ENCODE data around the gene RIPOR1. TPM values are rescaled to one million over a fixed set of nuclear protein-coding genes. Genes with fewer than 3 reads are reported as not detected.
A peak's percentile ranks its signal among the peaks of the same experiment; 100 is the strongest.
"Not testable (repeated sequence)": the region's sequence is repeated elsewhere in the genome, so short reads cannot be mapped to it uniquely, and the experiment has no call there.

The RIPOR1 gene
- total RNA-seq, 1 experiment from 2014 or later, result 1.3 TPM

- not testable (repeated sequence) for H3K36me3 ChIP-seq (ENCODE audit: insufficient read depth, low read length); H2AFZ ChIP-seq (ENCODE audit: low read length); H3K27me3 ChIP-seq (ENCODE audit: low read length); H3K9me3 ChIP-seq (ENCODE audit: low read length); H3K9me2 ChIP-seq (replicated peaks; ENCODE audit: insufficient read depth, low read length); H3K4me2 ChIP-seq (ENCODE audit: low read depth, low read length, poor library complexity, severe bottlenecking); H3K27ac ChIP-seq (ENCODE audit: low read length); H3K4me3 ChIP-seq (ENCODE audit: low read length); H3K79me2 ChIP-seq (ENCODE audit: low read length); H3K9ac ChIP-seq (ENCODE audit: low read length); DNase-seq
- Histone ChIP-seq H4K20me1 (ENCODE audit: insufficient read depth, low read depth, low read length) (peaks cover 15% of the 10 kb centered on the region; the same call in 1 of the 2 replicates), H3K4me1 (ENCODE audit: low read length) (peaks cover 28% of the 10 kb centered on the region)
These were observed 5.4 kb downstream of the RIPOR1 start for GRCh38 chr16:67533987-67534386.

GRCh38 chr16:67534431-67534830 lies 5.8 kb downstream of the RIPOR1 start:
- Histone ChIP-seq H3K9me2 (replicated peaks; ENCODE audit: insufficient read depth, low read length) (no peaks in the 10 kb centered on the region), H3K9ac (ENCODE audit: low read length) (no peak overlapping the region), H3K9me3 (ENCODE audit: low read length) (no peaks in the 10 kb centered on the region), H3K27me3 (ENCODE audit: low read length) (no peaks in the 10 kb centered on the region), H3K4me3 (ENCODE audit: low read length) (no peak overlapping the region), H3K4me2 (ENCODE audit: low read depth, low read length, poor library complexity, severe bottlenecking) (no peak overlapping the region), H3K36me3 (ENCODE audit: insufficient read depth, low read length) (no peaks in the 10 kb centered on the region), H2AFZ (ENCODE audit: low read length) (no peak overlapping the region), H4K20me1 (ENCODE audit: insufficient read depth, low read depth, low read length) (peaks cover 12% of the 10 kb centered on the region; the same call in 1 of the 2 replicates), H3K27ac (ENCODE audit: low read length) (no peak overlapping the region), H3K4me1 (ENCODE audit: low read length) (peaks cover 24% of the 10 kb centered on the region), H3K79me2 (ENCODE audit: low read length) (no peaks in the 10 kb centered on the region)
- DNase-seq, result peak; percentile 50

DNA sequence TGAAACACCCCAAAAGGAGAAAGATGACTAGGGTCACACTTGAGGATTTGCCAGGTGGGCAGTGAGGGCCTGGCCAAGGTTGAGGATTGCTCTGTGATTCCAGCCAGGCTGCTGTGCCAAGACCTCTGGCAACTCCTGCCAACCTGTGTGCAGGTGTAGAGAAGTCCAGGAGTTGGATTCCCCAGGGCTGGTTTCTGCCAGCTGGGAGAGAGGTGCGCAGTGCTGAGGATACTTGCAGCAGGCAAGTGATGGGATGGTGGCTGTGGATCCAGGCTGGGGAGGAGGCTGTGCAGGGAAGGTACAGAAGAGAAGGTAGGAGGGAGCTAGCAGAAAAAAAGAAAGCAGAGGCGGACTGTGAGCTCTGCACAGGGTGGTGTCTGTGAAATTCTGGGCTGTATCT lies 6.6 kb downstream of the RIPOR1 start:
- Histone ChIP-seq H4K20me1 (ENCODE audit: insufficient read depth, low read depth, low read length) (0 out of 2 replicates have a peak, but pooled peaks cover 12% of the 10 kb centered on the region), H3K36me3 (ENCODE audit: insufficient read depth, low read length) (no peaks in the 10 kb centered on the region), H3K9ac (ENCODE audit: low read length) (no peak overlapping the region), H3K4me2 (ENCODE audit: low read depth, low read length, poor library complexity, severe bottlenecking) (no peak overlapping the region), H3K4me1 (ENCODE audit: low read length) (peaks cover 16% of the 10 kb centered on the region), H3K27ac (ENCODE audit: low read length) (no peak overlapping the region), H2AFZ (ENCODE audit: low read length) (no peak overlapping the region), H3K9me3 (ENCODE audit: low read length) (no peaks in the 10 kb centered on the region), H3K4me3 (ENCODE audit: low read length) (no peak overlapping the region), H3K27me3 (ENCODE audit: low read length) (no peaks in the 10 kb centered on the region), H3K9me2 (replicated peaks; ENCODE audit: insufficient read depth, low read length) (no peaks in the 10 kb centered on the region), H3K79me2 (ENCODE audit: low read length) (no peaks in the 10 kb centered on the region)
- no peak for DNase-seq

- Histone ChIP-seq H3K4me3 (ENCODE audit: low read length) (no peak overlapping the region), H3K9me2 (replicated peaks; ENCODE audit: insufficient read depth, low read length) (no peaks in the 10 kb centered on the region), H3K27ac (ENCODE audit: low read length) (no peak overlapping the region), H3K27me3 (ENCODE audit: low read length) (no peaks in the 10 kb centered on the region), H4K20me1 (ENCODE audit: insufficient read depth, low read depth, low read length) (peaks cover 15% of the 10 kb centered on the region; the same call in 1 of the 2 replicates), H3K9ac (ENCODE audit: low read length) (no peak overlapping the region), H3K36me3 (ENCODE audit: insufficient read depth, low read length) (no peaks in the 10 kb centered on the region), H3K4me2 (ENCODE audit: low read depth, low read length, poor library complexity, severe bottlenecking) (no peak overlapping the region), H3K9me3 (ENCODE audit: low read length) (no peaks in the 10 kb centered on the region), H3K4me1 (ENCODE audit: low read length) (no peaks in the 10 kb centered on the region), H3K79me2 (ENCODE audit: low read length) (no peaks in the 10 kb centered on the region), H2AFZ (ENCODE audit: low read length) (no peak overlapping the region)
- DNase-seq, result peak; percentile 39
These were observed 8.6 kb downstream of the RIPOR1 start for GRCh38 chr16:67537270-67537635.

DNA sequence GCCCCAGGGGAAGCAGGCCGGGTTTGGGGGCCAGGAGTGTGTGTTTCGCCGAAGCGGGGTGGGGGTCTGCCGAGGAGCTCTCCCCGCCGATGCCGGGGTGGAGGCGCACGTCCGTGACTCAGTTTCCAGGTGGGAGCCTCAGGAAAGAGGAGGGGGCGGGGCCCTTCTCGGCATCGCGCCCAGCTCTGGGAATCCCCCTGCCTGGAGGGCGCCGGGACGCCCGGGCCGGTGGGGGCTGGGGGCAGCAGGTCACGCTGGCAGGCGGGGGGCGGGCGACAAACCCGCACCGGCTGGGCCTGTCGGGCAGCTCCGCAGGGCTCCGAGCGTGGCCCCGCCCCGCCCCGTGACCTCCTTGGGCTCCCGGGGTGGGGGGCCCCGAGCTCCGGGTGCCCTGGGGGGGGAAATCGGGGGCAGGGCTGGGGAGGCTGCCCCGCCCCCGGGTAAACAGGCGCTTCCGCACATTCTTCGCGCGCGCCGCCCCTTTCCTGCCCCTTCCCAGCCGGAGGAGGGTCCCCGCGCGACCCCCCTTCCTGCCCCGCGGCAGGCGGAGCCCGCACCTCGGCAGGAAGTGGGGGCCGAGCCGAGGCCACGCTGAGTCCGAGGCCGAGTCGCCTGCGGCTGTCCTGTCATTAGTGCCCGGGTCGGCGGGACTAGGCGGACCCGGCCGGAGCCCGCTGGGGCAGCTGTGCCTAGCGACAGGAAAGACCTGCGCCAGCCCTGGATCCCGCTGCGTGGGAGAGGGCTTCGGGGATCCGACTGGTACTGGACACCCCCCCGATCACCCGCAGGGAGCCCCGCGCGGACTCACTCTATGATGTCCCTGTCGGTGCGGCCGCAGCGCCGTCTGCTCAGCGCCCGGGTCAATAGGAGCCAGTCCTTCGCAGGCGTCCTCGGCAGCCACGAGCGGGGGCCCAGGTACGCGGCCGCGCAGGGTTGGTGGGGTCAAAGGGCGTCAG lies 9.3 kb downstream of the RIPOR1 start:
- Histone ChIP-seq H3K27me3 (ENCODE audit: low read length) (no peaks in the 10 kb centered on the region), H3K9me3 (ENCODE audit: low read length) (no peaks in the 10 kb centered on the region), H3K4me3 (ENCODE audit: low read length) (no peak overlapping the region), H3K4me2 (ENCODE audit: low read depth, low read length, poor library complexity, severe bottlenecking) (peak overlapping the region; percentile 35), H3K9me2 (replicated peaks; ENCODE audit: insufficient read depth, low read length) (no peaks in the 10 kb centered on the region), H3K4me1 (ENCODE audit: low read length) (no peaks in the 10 kb centered on the region), H4K20me1 (ENCODE audit: insufficient read depth, low read depth, low read length) (peaks cover 16% of the 10 kb centered on the region; the same call in 1 of the 2 replicates), H3K79me2 (ENCODE audit: low read length) (no peaks in the 10 kb centered on the region), H3K9ac (ENCODE audit: low read length) (no peak overlapping the region), H2AFZ (ENCODE audit: low read length) (no peak overlapping the region), H3K27ac (ENCODE audit: low read length) (no peak overlapping the region), H3K36me3 (ENCODE audit: insufficient read depth, low read length) (no peaks in the 10 kb centered on the region)
- DNase-seq, result no peak

DNA sequence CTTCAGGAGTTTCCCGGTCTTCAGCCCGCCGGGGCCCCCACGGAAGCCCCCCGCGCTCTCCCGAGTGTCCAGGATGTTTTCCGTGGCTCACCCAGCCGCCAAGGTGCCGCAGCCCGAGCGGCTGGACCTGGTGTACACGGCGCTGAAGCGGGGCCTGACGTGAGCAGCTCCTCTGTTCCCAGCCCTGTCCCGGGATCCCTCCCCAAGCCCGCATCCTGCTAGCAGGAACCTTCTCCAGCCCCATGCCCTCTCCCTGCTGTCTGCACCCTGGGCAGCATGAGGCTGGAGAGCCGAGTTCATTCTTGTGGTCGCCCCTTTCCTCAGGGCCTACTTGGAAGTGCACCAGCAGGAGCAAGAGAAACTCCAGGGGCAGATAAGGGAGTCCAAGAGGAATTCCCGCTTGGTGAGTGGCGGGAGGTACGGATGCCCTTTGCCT lies 10.1 kb downstream of the RIPOR1 start:
- Histone ChIP-seq H3K4me2 (ENCODE audit: low read depth, low read length, poor library complexity, severe bottlenecking) (no peak overlapping the region), H3K9me3 (ENCODE audit: low read length) (no peaks in the 10 kb centered on the region), H3K4me1 (ENCODE audit: low read length) (no peaks in the 10 kb centered on the region), H4K20me1 (ENCODE audit: insufficient read depth, low read depth, low read length) (peaks cover 16% of the 10 kb centered on the region; the same call in 1 of the 2 replicates), H2AFZ (ENCODE audit: low read length) (no peak overlapping the region), H3K9ac (ENCODE audit: low read length) (no peak overlapping the region), H3K9me2 (replicated peaks; ENCODE audit: insufficient read depth, low read length) (no peaks in the 10 kb centered on the region), H3K27me3 (ENCODE audit: low read length) (no peaks in the 10 kb centered on the region), H3K4me3 (ENCODE audit: low read length) (no peak overlapping the region), H3K36me3 (ENCODE audit: insufficient read depth, low read length) (no peaks in the 10 kb centered on the region), H3K79me2 (ENCODE audit: low read length) (no peaks in the 10 kb centered on the region), H3K27ac (ENCODE audit: low read length) (no peak overlapping the region)
- no peak for DNase-seq

DNA sequence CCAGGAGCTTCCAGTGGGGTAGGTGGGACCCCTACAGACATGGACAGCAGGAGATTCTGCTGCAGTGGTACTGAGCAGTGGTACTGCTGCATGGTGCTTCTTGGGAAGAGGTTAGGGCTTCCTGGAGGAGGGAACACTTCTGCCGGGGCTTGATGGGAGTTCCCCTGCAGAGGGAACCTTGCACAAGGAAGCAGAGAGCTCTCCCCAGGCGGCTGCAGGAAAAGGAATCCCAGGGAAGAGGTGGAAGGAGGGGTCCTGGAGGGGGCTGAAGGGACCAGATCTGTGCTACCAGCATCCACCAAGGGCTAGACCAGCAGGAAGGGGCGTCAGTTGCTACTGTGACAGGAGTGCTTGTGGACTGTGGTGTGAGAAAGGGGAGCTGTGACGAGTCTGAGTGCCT lies 10.6 kb downstream of the RIPOR1 start:
- no peaks in the 10 kb centered on the region for H3K4me1 ChIP-seq (ENCODE audit: low read length)
- H3K9me3 ChIP-seq (ENCODE audit: low read length), result no peaks in the 10 kb centered on the region
- H3K27me3 ChIP-seq (ENCODE audit: low read length), result no peaks in the 10 kb centered on the region
- H4K20me1 ChIP-seq (ENCODE audit: insufficient read depth, low read depth, low read length), result peaks cover 16% of the 10 kb centered on the region; the same call in 1 of the 2 replicates
- H3K27ac ChIP-seq (ENCODE audit: low read length), result no peak overlapping the region
- H3K79me2 ChIP-seq (ENCODE audit: low read length), result no peaks in the 10 kb centered on the region
- H3K9ac ChIP-seq (ENCODE audit: low read length), result no peak overlapping the region
- H3K36me3 ChIP-seq (ENCODE audit: insufficient read depth, low read length), result no peaks in the 10 kb centered on the region
- H2AFZ ChIP-seq (ENCODE audit: low read length), result no peak overlapping the region
- no peak overlapping the region for H3K4me3 ChIP-seq (ENCODE audit: low read length)
- no peak for DNase-seq
- no peak overlapping the region for H3K4me2 ChIP-seq (ENCODE audit: low read depth, low read length, poor library complexity, severe bottlenecking)
- H3K9me2 ChIP-seq (replicated peaks; ENCODE audit: insufficient read depth, low read length), result no peaks in the 10 kb centered on the region

GRCh38 chr16:67539691-67540635 lies 11.3 kb downstream of the RIPOR1 start:
- DNase-seq, result no peak
- no peak overlapping the region for H3K4me3 ChIP-seq (ENCODE audit: low read length)
- H3K79me2 ChIP-seq (ENCODE audit: low read length), result no peaks in the 10 kb centered on the region
- no peaks in the 10 kb centered on the region for H3K36me3 ChIP-seq (ENCODE audit: insufficient read depth, low read length)
- H3K4me2 ChIP-seq (ENCODE audit: low read depth, low read length, poor library complexity, severe bottlenecking), result no peak overlapping the region
- H3K9me3 ChIP-seq (ENCODE audit: low read length), result no peaks in the 10 kb centered on the region
- peaks cover 16% of the 10 kb centered on the region; the same call in 1 of the 2 replicates for H4K20me1 ChIP-seq (ENCODE audit: insufficient read depth, low read depth, low read length)
- H3K9me2 ChIP-seq (replicated peaks; ENCODE audit: insufficient read depth, low read length), result no peaks in the 10 kb centered on the region
- no peak overlapping the region for H2AFZ ChIP-seq (ENCODE audit: low read length)
- no peaks in the 10 kb centered on the region for H3K4me1 ChIP-seq (ENCODE audit: low read length)
- no peak overlapping the region for H3K27ac ChIP-seq (ENCODE audit: low read length)
- no peaks in the 10 kb centered on the region for H3K27me3 ChIP-seq (ENCODE audit: low read length)
- H3K9ac ChIP-seq (ENCODE audit: low read length), result no peak overlapping the region

Measured in Karpas-422 (cell line).